Liver (tissue), 9 donors: ENCODE results near the gene WDR59. TPM values are rescaled to one million over a fixed set of nuclear protein-coding genes. Genes with fewer than 3 reads are reported as not detected.

Experiments used
- DNase-seq: peaks from one replicate; pipeline ENCODE4 v3.0.0-alpha.2; 2017; ENCODE audit warnings: low spot score
- H3K27ac ChIP-seq, 2 donors: one replicate each; pipeline ENCODE4 v1.7.0; 2013; ENCODE audit warnings: inconsistent platforms in 2 of 2, low read length in 2 of 2, control low read depth in 1 of 2, low read depth in 1 of 2, mild to moderate bottlenecking in 1 of 2
- H3K27me3 ChIP-seq, 4 donors: one replicate each; pipeline versions ENCODE4 v1.6.1 to v1.7.0; 2013; ENCODE audit warnings: low read length in 3 of 4, inconsistent platforms in 1 of 4, mild to moderate bottlenecking in 1 of 4, moderate library complexity in 1 of 4; ENCODE audit not compliant: control insufficient read depth in 4 of 4, insufficient read depth in 4 of 4
- H3K36me3 ChIP-seq, 4 donors: one replicate each; pipeline versions ENCODE4 v1.6.1 to v1.7.0; 2013; ENCODE audit warnings: low read length in 3 of 4, mild to moderate bottlenecking in 3 of 4, low read depth in 1 of 4, moderate library complexity in 1 of 4; ENCODE audit not compliant: control insufficient read depth in 4 of 4, insufficient read depth in 3 of 4
- H3K4me1 ChIP-seq, 4 donors: one replicate each; pipeline versions ENCODE4 v1.6.1 to v1.7.0; 2013; ENCODE audit warnings: low read length in 3 of 4, mild to moderate bottlenecking in 3 of 4, moderate library complexity in 1 of 4; ENCODE audit not compliant: control insufficient read depth in 4 of 4, insufficient read depth in 4 of 4
- H3K4me3 ChIP-seq, 3 donors: one replicate each; pipeline versions ENCODE4 v1.6.1 to v1.7.0; 2013; ENCODE audit warnings: low read length in 3 of 3, control low read depth in 1 of 3, low read depth in 1 of 3, mild to moderate bottlenecking in 1 of 3
- H3K9ac ChIP-seq, 2 donors: one replicate each; pipeline ENCODE4 v1.7.0; 2013; ENCODE audit warnings: low read length in 2 of 2, mild to moderate bottlenecking in 2 of 2, moderate library complexity in 2 of 2, control low read depth in 1 of 2, low read depth in 1 of 2
- H3K9me3 ChIP-seq, 4 donors: one replicate each; pipeline versions ENCODE4 v1.6.1 to v1.7.0; 2013; ENCODE audit warnings: low read length in 3 of 4; ENCODE audit not compliant: control insufficient read depth in 4 of 4
- ATF3 ChIP-seq: IDR thresholded peaks from 2 replicates; pipeline ENCODE4 v1.6.1; 2016; ENCODE audit warnings: antibody characterized with exemption
- CTCF ChIP-seq: fragments of 150-350 bp; IDR thresholded peaks from 2 replicates; pipeline ENCODE4 v1.5.1; 2017; ENCODE audit warnings: improper control_type of control experiment, low read depth, low read length; ENCODE audit not compliant: missing input control
- EGR1 ChIP-seq, 2 donors: IDR thresholded peaks; 2 replicates each; pipeline ENCODE4 v1.6.1; 2016 to 2018; ENCODE audit warnings: antibody characterized with exemption in 2 of 2, low read depth in 2 of 2
- FOXA1 ChIP-seq: IDR thresholded peaks from 2 replicates; pipeline ENCODE4 v1.6.1; 2016; ENCODE audit warnings: antibody characterized with exemption
- FOXA2 ChIP-seq: IDR thresholded peaks from 2 replicates; pipeline ENCODE4 v1.6.1; 2016; ENCODE audit warnings: antibody characterized with exemption
- GABPA ChIP-seq, 2 donors: IDR thresholded peaks in 1 of 2; conservative IDR thresholded peaks in 1 of 2; 2 replicates each; pipeline ENCODE4 v1.6.1; 2016; ENCODE audit warnings: antibody characterized with exemption in 2 of 2, mild to moderate bottlenecking in 1 of 2, moderate library complexity in 1 of 2
- HNF4A ChIP-seq, 2 donors: conservative IDR thresholded peaks; 2 replicates each; pipeline ENCODE4 v1.6.1; 2016; ENCODE audit warnings: antibody characterized with exemption in 2 of 2, mild to moderate bottlenecking in 2 of 2
- HNF4G ChIP-seq: IDR thresholded peaks from 2 replicates; pipeline ENCODE4 v1.6.1; 2016; ENCODE audit warnings: antibody characterized with exemption
- JUND ChIP-seq, 2 donors: IDR thresholded peaks; 2 replicates each; pipeline ENCODE4 v1.6.1; 2016; ENCODE audit warnings: antibody characterized with exemption in 2 of 2
- MAX ChIP-seq: IDR thresholded peaks from 2 replicates; pipeline ENCODE4 v1.6.1; 2016; ENCODE audit warnings: antibody characterized with exemption
- NR2F2 ChIP-seq: IDR thresholded peaks from 2 replicates; pipeline ENCODE4 v1.6.1; 2016; ENCODE audit warnings: antibody characterized with exemption
- RAD21 ChIP-seq, 2 donors: IDR thresholded peaks; 2 replicates each; pipeline ENCODE4 v1.6.1; 2016; ENCODE audit warnings: antibody characterized with exemption in 2 of 2, mild to moderate bottlenecking in 2 of 2
- REST ChIP-seq: IDR thresholded peaks from 2 replicates; pipeline ENCODE4 v1.6.1; 2016; ENCODE audit warnings: antibody characterized with exemption, mild to moderate bottlenecking
- RXRA ChIP-seq, 2 donors: IDR thresholded peaks; 2 replicates each; pipeline ENCODE4 v1.6.1; 2017 to 2018; ENCODE audit warnings: antibody characterized with exemption in 2 of 2, mild to moderate bottlenecking in 1 of 2
- SP1 ChIP-seq: IDR thresholded peaks from 2 replicates; pipeline ENCODE4 v1.6.1; 2018; ENCODE audit warnings: antibody characterized with exemption, mild to moderate bottlenecking
- TAF1 ChIP-seq: conservative IDR thresholded peaks from 2 replicates; pipeline ENCODE4 v1.6.1; 2016; ENCODE audit warnings: antibody characterized with exemption, mild to moderate bottlenecking
- YY1 ChIP-seq: IDR thresholded peaks from 2 replicates; pipeline ENCODE4 v1.6.1; 2016; ENCODE audit warnings: antibody characterized with exemption, mild to moderate bottlenecking
- ZBTB33 ChIP-seq: IDR thresholded peaks from 2 replicates; pipeline ENCODE4 v1.6.1; 2016; ENCODE audit warnings: antibody characterized with exemption
- WGBS: extraction: QIAGEN DNeasy Blood & Tissue Kit; methylation state at CpG from one replicate; pipeline ENCODE4 v1.1.7; 2013; 5-methylcytosine and 5-hydroxymethylcytosine counted together
- polyA plus RNA-seq, 2 donors: library from polyadenylated mRNA; stranded (reverse) in 1 of 2; unstranded in 1 of 2; fragments of 200-250 nt in 1 of 2; fragments of >200 nt in 1 of 2; fragmentation: Nextera tagmentation in 1 of 2; extraction: Ambion mirVana in 1 of 2; gene quantifications; one replicate each; pipeline versions ENCODE4 v1.2.1 to v1.2.3, GENCODE V29; 2013 to 2015
- total RNA-seq, 2 donors: library from RNA; depleted of rRNA; stranded (reverse); fragments of >200 nt; gene quantifications; one replicate each; pipeline ENCODE4 v1.2.3, GENCODE V29; 2014
- donor health status: healthy.
- donor health status: healthy.
- donor health status: healthy.
- donor health status: healthy.
- donor health status: healthy.

WDR59 gene
- total and polyA plus RNA-seq, 4 donors, result 14.1 to 30.3 (median 23.7) TPM

- Histone ChIP-seq H3K36me3 (peaks cover 5 to 39% (median 20%) of the 10 kb centered on the region in 4 donors), H3K4me1 (no peaks in the 10 kb centered on the region), H3K4me3 (no peak overlapping the region), H3K27me3 (no peaks in the 10 kb centered on the region), H3K27ac (no peak overlapping the region), H3K9me3 (no peaks in the 10 kb centered on the region), H3K9ac (no peak overlapping the region)
- 93% methylated on average over 4 of the region's 4 CpGs for WGBS
- TF ChIP-seq FOXA2 (no peak), YY1 (no peak), RAD21 (IDR thresholded peaks at IDR 0.05) (no peak), SP1 (no peak), TAF1 (no peak), EGR1 (IDR thresholded peaks at IDR 0.05; ENCODE audit: low read depth in 2 of 2) (no peak), JUND (IDR thresholded peaks at IDR 0.05) (no peak), HNF4G (no peak), FOXA1 (no peak), RXRA (IDR thresholded peaks at IDR 0.05) (no peak), NR2F2 (no peak), MAX (no peak), HNF4A (conservative IDR thresholded peaks at IDR 0.05) (no peak), CTCF (no peak), ATF3 (no peak), GABPA (IDR thresholded peaks at IDR 0.05 in 1 of 2, conservative IDR thresholded peaks at IDR 0.05 in 1 of 2) (no peak), ZBTB33 (no peak), REST (no peak)
- DNase-seq, result no peak
Observed at GRCh38 chr16:74901606-74902005, 83.3 kb downstream of the WDR59 start.
